ENCODE results near the gene PRKCA. TPM values are rescaled to one million over a fixed set of nuclear protein-coding genes. Genes with fewer than 3 reads are reported as not detected.

Gene PRKCA
- total and polyA plus RNA-seq, 4 donors: 3.0 to 14.1 (median 5.4) TPM

- TF ChIP-seq, protein P1, sequence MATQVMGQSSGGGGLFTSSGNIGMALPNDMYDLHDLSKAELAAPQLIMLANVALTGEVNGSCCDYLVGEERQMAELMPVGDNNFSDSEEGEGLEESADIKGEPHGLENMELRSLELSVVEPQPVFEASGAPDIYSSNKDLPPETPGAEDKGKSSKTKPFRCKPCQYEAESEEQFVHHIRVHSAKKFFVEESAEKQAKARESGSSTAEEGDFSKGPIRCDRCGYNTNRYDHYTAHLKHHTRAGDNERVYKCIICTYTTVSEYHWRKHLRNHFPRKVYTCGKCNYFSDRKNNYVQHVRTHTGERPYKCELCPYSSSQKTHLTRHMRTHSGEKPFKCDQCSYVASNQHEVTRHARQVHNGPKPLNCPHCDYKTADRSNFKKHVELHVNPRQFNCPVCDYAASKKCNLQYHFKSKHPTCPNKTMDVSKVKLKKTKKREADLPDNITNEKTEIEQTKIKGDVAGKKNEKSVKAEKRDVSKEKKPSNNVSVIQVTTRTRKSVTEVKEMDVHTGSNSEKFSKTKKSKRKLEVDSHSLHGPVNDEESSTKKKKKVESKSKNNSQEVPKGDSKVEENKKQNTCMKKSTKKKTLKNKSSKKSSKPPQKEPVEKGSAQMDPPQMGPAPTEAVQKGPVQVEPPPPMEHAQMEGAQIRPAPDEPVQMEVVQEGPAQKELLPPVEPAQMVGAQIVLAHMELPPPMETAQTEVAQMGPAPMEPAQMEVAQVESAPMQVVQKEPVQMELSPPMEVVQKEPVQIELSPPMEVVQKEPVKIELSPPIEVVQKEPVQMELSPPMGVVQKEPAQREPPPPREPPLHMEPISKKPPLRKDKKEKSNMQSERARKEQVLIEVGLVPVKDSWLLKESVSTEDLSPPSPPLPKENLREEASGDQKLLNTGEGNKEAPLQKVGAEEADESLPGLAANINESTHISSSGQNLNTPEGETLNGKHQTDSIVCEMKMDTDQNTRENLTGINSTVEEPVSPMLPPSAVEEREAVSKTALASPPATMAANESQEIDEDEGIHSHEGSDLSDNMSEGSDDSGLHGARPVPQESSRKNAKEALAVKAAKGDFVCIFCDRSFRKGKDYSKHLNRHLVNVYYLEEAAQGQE (IDR thresholded peaks at IDR 0.05): no peak
- TF ChIP-seq, protein P2, sequence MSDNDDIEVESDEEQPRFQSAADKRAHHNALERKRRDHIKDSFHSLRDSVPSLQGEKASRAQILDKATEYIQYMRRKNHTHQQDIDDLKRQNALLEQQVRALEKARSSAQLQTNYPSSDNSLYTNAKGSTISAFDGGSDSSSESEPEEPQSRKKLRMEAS (IDR thresholded peaks at IDR 0.05): no peak
- no peak for TF ChIP-seq SP1 (IDR thresholded peaks at IDR 0.05)
- TF ChIP-seq HNF4G (IDR thresholded peaks at IDR 0.05): no peak
- no peak for TF ChIP-seq RAD21 (IDR thresholded peaks at IDR 0.05)
- no peak for TF ChIP-seq TAF1 (conservative IDR thresholded peaks at IDR 0.05)
- TF ChIP-seq RXRA (IDR thresholded peaks at IDR 0.05): no peak
- TF ChIP-seq FOXA1 (IDR thresholded peaks at IDR 0.05): no peak
- TF ChIP-seq ATF3 (IDR thresholded peaks at IDR 0.05): no peak
- no peak for TF ChIP-seq YY1 (IDR thresholded peaks at IDR 0.05)
- TF ChIP-seq NR2F2 (IDR thresholded peaks at IDR 0.05): no peak
- no peaks in the 10 kb centered on the region for H3K27me3 ChIP-seq (ENCODE audit: control insufficient read depth in 4 of 4, insufficient read depth in 4 of 4, low read length in 3 of 4)
- no peaks in the 10 kb centered on the region for H3K4me1 ChIP-seq (ENCODE audit: control insufficient read depth in 4 of 4, insufficient read depth in 4 of 4, low read length in 3 of 4)
- H3K36me3 ChIP-seq (ENCODE audit: control insufficient read depth in 4 of 4, insufficient read depth in 3 of 4, low read depth in 1 of 4, low read length in 3 of 4): peaks cover 6 to 24% (median 10%) of the 10 kb centered on the region in 4 donors
- H3K9ac ChIP-seq (ENCODE audit: low read depth in 1 of 2, low read length in 2 of 2): no peak overlapping the region
- H3K27ac ChIP-seq (ENCODE audit: low read depth in 1 of 2, low read length in 2 of 2): no peak overlapping the region
- H3K4me3 ChIP-seq (ENCODE audit: low read depth in 1 of 3, low read length in 3 of 3): no peak overlapping the region
- WGBS: 92% methylated on average over 2 of the region's 2 CpGs
- no peak for DNase-seq (ENCODE audit: low spot score)
- H3K9me3 ChIP-seq (ENCODE audit: control insufficient read depth in 4 of 4, low read length in 3 of 4): no peaks in the 10 kb centered on the region
These were observed 382.3 kb downstream of the PRKCA start for GRCh38 chr17:66684731-66685130.

DNA sequence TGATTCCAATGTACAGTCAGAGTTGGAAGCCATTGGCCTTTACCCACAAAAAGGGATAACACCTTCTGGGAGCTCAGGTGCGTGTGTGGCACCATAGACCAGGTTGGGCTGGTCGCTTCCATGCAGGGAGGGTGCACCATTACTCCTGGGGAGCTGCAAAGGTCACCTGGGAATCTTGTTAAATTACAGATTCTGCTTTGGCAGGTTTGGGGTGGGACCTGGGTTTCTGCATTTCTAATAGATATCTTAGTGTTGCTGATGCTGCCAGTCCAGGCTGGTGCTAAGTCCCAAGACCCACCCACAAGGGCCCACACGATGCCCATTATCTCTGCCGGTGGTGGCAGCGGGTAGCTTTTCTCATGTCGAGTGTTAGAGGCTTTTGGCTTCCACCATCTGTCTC lies 384.2 kb downstream of the PRKCA start:
- TF ChIP-seq HNF4A (conservative IDR thresholded peaks at IDR 0.05) (no peak), GABPA (IDR thresholded peaks at IDR 0.05 in 1 of 2, conservative IDR thresholded peaks at IDR 0.05 in 1 of 2) (no peak), ATF3 (IDR thresholded peaks at IDR 0.05) (no peak), HNF4G (IDR thresholded peaks at IDR 0.05) (no peak), EGR1 (IDR thresholded peaks at IDR 0.05; ENCODE audit: low read depth in 2 of 2) (no peak), SP1 (IDR thresholded peaks at IDR 0.05) (no peak), FOXA1 (IDR thresholded peaks at IDR 0.05) (no peak), YY1 (IDR thresholded peaks at IDR 0.05) (no peak), TAF1 (conservative IDR thresholded peaks at IDR 0.05) (no peak), NR2F2 (IDR thresholded peaks at IDR 0.05) (no peak), RAD21 (IDR thresholded peaks at IDR 0.05) (no peak), FOXA2 (IDR thresholded peaks at IDR 0.05) (no peak), RXRA (IDR thresholded peaks at IDR 0.05) (no peak), JUND (IDR thresholded peaks at IDR 0.05) (no peak)
- TF ChIP-seq, protein P1 (IDR thresholded peaks at IDR 0.05): no peak
- TF ChIP-seq, protein P2 (IDR thresholded peaks at IDR 0.05): no peak
- TF ChIP-seq, protein P3, sequence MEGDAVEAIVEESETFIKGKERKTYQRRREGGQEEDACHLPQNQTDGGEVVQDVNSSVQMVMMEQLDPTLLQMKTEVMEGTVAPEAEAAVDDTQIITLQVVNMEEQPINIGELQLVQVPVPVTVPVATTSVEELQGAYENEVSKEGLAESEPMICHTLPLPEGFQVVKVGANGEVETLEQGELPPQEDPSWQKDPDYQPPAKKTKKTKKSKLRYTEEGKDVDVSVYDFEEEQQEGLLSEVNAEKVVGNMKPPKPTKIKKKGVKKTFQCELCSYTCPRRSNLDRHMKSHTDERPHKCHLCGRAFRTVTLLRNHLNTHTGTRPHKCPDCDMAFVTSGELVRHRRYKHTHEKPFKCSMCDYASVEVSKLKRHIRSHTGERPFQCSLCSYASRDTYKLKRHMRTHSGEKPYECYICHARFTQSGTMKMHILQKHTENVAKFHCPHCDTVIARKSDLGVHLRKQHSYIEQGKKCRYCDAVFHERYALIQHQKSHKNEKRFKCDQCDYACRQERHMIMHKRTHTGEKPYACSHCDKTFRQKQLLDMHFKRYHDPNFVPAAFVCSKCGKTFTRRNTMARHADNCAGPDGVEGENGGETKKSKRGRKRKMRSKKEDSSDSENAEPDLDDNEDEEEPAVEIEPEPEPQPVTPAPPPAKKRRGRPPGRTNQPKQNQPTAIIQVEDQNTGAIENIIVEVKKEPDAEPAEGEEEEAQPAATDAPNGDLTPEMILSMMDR (IDR thresholded peaks at IDR 0.05; ENCODE audit: low read depth, low read length, missing input control): no peak
- TF ChIP-seq, protein P4, sequence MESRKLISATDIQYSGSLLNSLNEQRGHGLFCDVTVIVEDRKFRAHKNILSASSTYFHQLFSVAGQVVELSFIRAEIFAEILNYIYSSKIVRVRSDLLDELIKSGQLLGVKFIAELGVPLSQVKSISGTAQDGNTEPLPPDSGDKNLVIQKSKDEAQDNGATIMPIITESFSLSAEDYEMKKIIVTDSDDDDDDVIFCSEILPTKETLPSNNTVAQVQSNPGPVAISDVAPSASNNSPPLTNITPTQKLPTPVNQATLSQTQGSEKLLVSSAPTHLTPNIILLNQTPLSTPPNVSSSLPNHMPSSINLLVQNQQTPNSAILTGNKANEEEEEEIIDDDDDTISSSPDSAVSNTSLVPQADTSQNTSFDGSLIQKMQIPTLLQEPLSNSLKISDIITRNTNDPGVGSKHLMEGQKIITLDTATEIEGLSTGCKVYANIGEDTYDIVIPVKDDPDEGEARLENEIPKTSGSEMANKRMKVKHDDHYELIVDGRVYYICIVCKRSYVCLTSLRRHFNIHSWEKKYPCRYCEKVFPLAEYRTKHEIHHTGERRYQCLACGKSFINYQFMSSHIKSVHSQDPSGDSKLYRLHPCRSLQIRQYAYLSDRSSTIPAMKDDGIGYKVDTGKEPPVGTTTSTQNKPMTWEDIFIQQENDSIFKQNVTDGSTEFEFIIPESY (IDR thresholded peaks at IDR 0.05): no peak
- no peak for DNase-seq (ENCODE audit: low spot score)
- Histone ChIP-seq H3K4me3 (ENCODE audit: low read depth in 1 of 3, low read length in 3 of 3) (no peak overlapping the region), H3K27me3 (ENCODE audit: control insufficient read depth in 4 of 4, insufficient read depth in 4 of 4, low read length in 3 of 4) (no peaks in the 10 kb centered on the region), H3K4me1 (ENCODE audit: control insufficient read depth in 4 of 4, insufficient read depth in 4 of 4, low read length in 3 of 4) (peaks cover 0 to 4% (median 3%) of the 10 kb centered on the region in 4 donors), H3K36me3 (ENCODE audit: control insufficient read depth in 4 of 4, insufficient read depth in 3 of 4, low read depth in 1 of 4, low read length in 3 of 4) (peaks cover 6 to 22% (median 10%) of the 10 kb centered on the region in 4 donors), H3K9me3 (ENCODE audit: control insufficient read depth in 4 of 4, low read length in 3 of 4) (no peaks in the 10 kb centered on the region), H3K27ac (ENCODE audit: low read depth in 1 of 2, low read length in 2 of 2) (no peak overlapping the region), H3K9ac (ENCODE audit: low read depth in 1 of 2, low read length in 2 of 2) (no peak overlapping the region)
- 98% methylated on average over 6 of the region's 6 CpGs for WGBS

Measured in liver (tissue), 9 donors.